Breast epithelium (tissue), 3 donors: ENCODE measurements around the gene CDH20.

Source experiments
- CTCF ChIP-seq, 3 donors: fragments of 450-650 bp; IDR thresholded peaks; one replicate each; pipeline ENCODE4 v1.5.1; 2016 to 2017; ENCODE audit warnings: antibody characterized with exemption in 3 of 3, mild to moderate bottlenecking in 3 of 3, moderate library complexity in 3 of 3
- POLR2AphosphoS5 ChIP-seq, 3 donors: sonication (generic); formaldehyde crosslinking; IDR thresholded peaks; one replicate each; pipeline ENCODE4 v1.6.1; 2017; ENCODE audit warnings: antibody characterized with exemption in 3 of 3

- TF ChIP-seq CTCF (IDR thresholded peaks at IDR 0.05) (no peak), POLR2AphosphoS5 (IDR thresholded peaks at IDR 0.05) (no peak)
These were observed 65.9 kb downstream of the CDH20 start for GRCh38 chr18:61398961-61399705.
